Measurements from ENCODE around the gene NCAPG.

The NCAPG gene

GRCh38 chr4:17877661-17878060 is 66.9 kb downstream of the NCAPG start:
- no peak for ATAC-seq

GRCh38 chr4:17884063-17884462 is 73.3 kb downstream of the NCAPG start:
- peak; percentile 66 for ATAC-seq

More at GRCh38 chr4:17877661-17878060, 66.9 kb downstream of the NCAPG start:
- TF ChIP-seq CREB5 (CRISPR knock-in tag; IDR thresholded peaks at IDR 0.05; ENCODE audit: low read depth), result no peak
- TF ChIP-seq, protein P1, sequence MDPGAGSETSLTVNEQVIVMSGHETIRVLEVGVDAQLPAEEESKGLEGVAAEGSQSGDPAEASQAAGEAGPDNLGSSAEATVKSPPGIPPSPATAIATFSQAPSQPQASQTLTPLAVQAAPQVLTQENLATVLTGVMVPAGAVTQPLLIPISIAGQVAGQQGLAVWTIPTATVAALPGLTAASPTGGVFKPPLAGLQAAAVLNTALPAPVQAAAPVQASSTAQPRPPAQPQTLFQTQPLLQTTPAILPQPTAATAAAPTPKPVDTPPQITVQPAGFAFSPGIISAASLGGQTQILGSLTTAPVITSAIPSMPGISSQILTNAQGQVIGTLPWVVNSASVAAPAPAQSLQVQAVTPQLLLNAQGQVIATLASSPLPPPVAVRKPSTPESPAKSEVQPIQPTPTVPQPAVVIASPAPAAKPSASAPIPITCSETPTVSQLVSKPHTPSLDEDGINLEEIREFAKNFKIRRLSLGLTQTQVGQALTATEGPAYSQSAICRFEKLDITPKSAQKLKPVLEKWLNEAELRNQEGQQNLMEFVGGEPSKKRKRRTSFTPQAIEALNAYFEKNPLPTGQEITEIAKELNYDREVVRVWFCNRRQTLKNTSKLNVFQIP (CRISPR knock-in tag; IDR thresholded peaks at IDR 0.05; ENCODE audit: borderline replicate concordance, low read depth), result no peak
- TF ChIP-seq RARB (CRISPR knock-in tag; IDR thresholded peaks at IDR 0.05), result no peak
- TF ChIP-seq PATZ1 (CRISPR knock-in tag; IDR thresholded peaks at IDR 0.05; ENCODE audit: borderline replicate concordance), result no peak
- TF ChIP-seq ZC3H10 (CRISPR knock-in tag; IDR thresholded peaks at IDR 0.05), result no peak
- TF ChIP-seq ZFP3 (CRISPR knock-in tag; IDR thresholded peaks at IDR 0.05), result no peak
- no peak for TF ChIP-seq ZNF70 (CRISPR knock-in tag; IDR thresholded peaks at IDR 0.05)
- TF ChIP-seq CSDC2 (CRISPR knock-in tag; IDR thresholded peaks at IDR 0.05), result no peak
- no peak for TF ChIP-seq ZNF8 (CRISPR knock-in tag; IDR thresholded peaks at IDR 0.05)
- TF ChIP-seq ARNTL (CRISPR knock-in tag; IDR thresholded peaks at IDR 0.05; ENCODE audit: borderline replicate concordance, low read depth), result no peak
- no peak for TF ChIP-seq OSR1 (CRISPR knock-in tag; IDR thresholded peaks at IDR 0.05)
- no peak for TF ChIP-seq PPARA (CRISPR knock-in tag; IDR thresholded peaks at IDR 0.05; ENCODE audit: borderline replicate concordance)
- TF ChIP-seq ZFP30 (CRISPR knock-in tag; IDR thresholded peaks at IDR 0.05), result no peak

DNA sequence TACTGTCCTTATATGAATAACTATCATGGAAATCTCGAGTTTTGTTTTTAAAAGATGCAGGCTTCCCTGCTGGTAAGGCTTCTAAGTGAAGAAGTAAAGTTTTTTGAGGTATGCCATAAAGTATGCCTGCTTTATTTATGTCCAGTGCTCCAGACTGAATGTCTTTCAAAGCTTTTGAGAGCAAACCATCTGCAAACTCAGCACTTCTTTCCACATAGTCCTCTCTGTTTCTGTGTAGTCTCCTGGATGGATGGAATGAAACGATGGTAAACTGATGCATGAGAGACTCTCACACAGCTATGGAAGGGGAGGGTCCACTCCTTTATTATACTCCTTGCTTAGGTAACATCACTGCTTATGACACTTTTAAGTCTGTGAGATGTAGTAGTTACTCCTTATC is 73.7 kb downstream of the NCAPG start:
- ATAC-seq, result no peak; the same call in 2 of the 3 replicates
- TF ChIP-seq ZNF8 (CRISPR knock-in tag; IDR thresholded peaks at IDR 0.05) (no peak), ARNTL (CRISPR knock-in tag; IDR thresholded peaks at IDR 0.05; ENCODE audit: borderline replicate concordance, low read depth) (no peak), TCF4 (CRISPR knock-in tag; IDR thresholded peaks at IDR 0.05; ENCODE audit: borderline replicate concordance) (no peak), ZNF70 (CRISPR knock-in tag; IDR thresholded peaks at IDR 0.05) (no peak), ZNF565 (CRISPR knock-in tag; conservative IDR thresholded peaks at IDR 0.05; ENCODE audit: low read depth) (no peak), ZC3H10 (CRISPR knock-in tag; IDR thresholded peaks at IDR 0.05) (no peak), ZFP3 (CRISPR knock-in tag; IDR thresholded peaks at IDR 0.05) (no peak), GLIS3 (CRISPR knock-in tag; IDR thresholded peaks at IDR 0.05) (no peak), CSRNP3 (CRISPR knock-in tag; IDR thresholded peaks at IDR 0.05) (no peak), CSDC2 (CRISPR knock-in tag; IDR thresholded peaks at IDR 0.05) (no peak), ISL1 (CRISPR knock-in tag; IDR thresholded peaks at IDR 0.05) (no peak), SNAI2 (CRISPR knock-in tag; IDR thresholded peaks at IDR 0.05) (no peak), OSR1 (CRISPR knock-in tag; IDR thresholded peaks at IDR 0.05) (no peak), PATZ1 (CRISPR knock-in tag; IDR thresholded peaks at IDR 0.05; ENCODE audit: borderline replicate concordance) (no peak), ESRRG (CRISPR knock-in tag; IDR thresholded peaks at IDR 0.05) (no peak)
- TF ChIP-seq, protein P1 (CRISPR knock-in tag; IDR thresholded peaks at IDR 0.05; ENCODE audit: borderline replicate concordance, low read depth), result no peak
- TF ChIP-seq, protein P2, sequence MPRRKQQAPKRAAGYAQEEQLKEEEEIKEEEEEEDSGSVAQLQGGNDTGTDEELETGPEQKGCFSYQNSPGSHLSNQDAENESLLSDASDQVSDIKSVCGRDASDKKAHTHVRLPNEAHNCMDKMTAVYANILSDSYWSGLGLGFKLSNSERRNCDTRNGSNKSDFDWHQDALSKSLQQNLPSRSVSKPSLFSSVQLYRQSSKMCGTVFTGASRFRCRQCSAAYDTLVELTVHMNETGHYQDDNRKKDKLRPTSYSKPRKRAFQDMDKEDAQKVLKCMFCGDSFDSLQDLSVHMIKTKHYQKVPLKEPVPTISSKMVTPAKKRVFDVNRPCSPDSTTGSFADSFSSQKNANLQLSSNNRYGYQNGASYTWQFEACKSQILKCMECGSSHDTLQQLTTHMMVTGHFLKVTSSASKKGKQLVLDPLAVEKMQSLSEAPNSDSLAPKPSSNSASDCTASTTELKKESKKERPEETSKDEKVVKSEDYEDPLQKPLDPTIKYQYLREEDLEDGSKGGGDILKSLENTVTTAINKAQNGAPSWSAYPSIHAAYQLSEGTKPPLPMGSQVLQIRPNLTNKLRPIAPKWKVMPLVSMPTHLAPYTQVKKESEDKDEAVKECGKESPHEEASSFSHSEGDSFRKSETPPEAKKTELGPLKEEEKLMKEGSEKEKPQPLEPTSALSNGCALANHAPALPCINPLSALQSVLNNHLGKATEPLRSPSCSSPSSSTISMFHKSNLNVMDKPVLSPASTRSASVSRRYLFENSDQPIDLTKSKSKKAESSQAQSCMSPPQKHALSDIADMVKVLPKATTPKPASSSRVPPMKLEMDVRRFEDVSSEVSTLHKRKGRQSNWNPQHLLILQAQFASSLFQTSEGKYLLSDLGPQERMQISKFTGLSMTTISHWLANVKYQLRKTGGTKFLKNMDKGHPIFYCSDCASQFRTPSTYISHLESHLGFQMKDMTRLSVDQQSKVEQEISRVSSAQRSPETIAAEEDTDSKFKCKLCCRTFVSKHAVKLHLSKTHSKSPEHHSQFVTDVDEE (CRISPR knock-in tag; IDR thresholded peaks at IDR 0.05), result no peak

More at GRCh38 chr4:17884063-17884462, 73.3 kb downstream of the NCAPG start:
- TF ChIP-seq TOX (CRISPR knock-in tag; IDR thresholded peaks at IDR 0.05; ENCODE audit: borderline replicate concordance), result no peak

Measured in SK-N-SH treated with all-trans-retinoic acid at 6 μM for 48 hours (cell line).